Measurements from ENCODE around the gene PLXNA4.
A peak's percentile ranks its signal among the peaks of the same experiment; 100 is the strongest.

DNA sequence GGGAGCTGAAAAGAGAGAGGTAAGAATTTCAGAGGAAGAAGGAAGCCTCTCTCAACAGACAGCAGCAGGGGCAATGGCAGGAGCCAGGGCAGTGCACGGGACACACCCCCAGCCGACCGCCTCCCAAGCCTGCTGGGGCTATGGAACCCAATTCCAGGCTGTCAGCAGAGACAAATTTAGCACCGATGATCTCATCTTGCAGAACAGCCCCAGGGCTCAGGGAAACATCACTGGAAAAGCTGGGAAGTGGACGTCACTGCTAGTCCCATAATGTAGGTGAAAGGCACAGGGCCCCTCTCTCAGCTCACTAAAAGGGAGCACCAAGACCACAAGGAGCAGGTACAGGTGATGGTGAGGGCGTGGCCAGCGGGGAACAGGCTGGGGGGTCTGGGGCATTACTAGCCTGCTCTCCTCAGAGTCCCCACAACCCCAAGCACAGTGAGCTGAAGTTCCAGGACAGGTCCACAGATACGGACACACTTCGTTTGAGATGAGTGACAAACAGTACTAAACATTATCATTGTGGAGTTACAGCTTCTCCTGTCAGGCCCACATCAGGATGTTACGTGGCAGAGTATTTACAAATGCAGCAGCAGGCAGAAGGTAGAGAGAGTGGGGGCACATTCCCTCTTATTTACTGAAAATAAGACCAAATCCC is 103.7 kb downstream of the PLXNA4 start:
- TF ChIP-seq POLR2A (IDR thresholded peaks at IDR 0.05) (no peak), POLR2AphosphoS5 (IDR thresholded peaks at IDR 0.05) (peak in 2 of 3 donors; percentile 22 to 54)
- TF ChIP-seq, protein P1, sequence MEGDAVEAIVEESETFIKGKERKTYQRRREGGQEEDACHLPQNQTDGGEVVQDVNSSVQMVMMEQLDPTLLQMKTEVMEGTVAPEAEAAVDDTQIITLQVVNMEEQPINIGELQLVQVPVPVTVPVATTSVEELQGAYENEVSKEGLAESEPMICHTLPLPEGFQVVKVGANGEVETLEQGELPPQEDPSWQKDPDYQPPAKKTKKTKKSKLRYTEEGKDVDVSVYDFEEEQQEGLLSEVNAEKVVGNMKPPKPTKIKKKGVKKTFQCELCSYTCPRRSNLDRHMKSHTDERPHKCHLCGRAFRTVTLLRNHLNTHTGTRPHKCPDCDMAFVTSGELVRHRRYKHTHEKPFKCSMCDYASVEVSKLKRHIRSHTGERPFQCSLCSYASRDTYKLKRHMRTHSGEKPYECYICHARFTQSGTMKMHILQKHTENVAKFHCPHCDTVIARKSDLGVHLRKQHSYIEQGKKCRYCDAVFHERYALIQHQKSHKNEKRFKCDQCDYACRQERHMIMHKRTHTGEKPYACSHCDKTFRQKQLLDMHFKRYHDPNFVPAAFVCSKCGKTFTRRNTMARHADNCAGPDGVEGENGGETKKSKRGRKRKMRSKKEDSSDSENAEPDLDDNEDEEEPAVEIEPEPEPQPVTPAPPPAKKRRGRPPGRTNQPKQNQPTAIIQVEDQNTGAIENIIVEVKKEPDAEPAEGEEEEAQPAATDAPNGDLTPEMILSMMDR (IDR thresholded peaks at IDR 0.05): no peak

All from stomach (tissue), 4 donors.